IPS-15b (cell line): ENCODE data around the gene GSK3B.

Source experiments
- H3K27me3 ChIP-seq: one replicate; pipeline ENCODE4 v1.6.1; 2013; ENCODE audit warnings: low read length; ENCODE audit not compliant: control insufficient read depth, insufficient read depth
- H3K36me3 ChIP-seq: one replicate; pipeline ENCODE4 v1.6.1; 2013; ENCODE audit warnings: low read length; ENCODE audit not compliant: control insufficient read depth, insufficient read depth
- H3K4me1 ChIP-seq: one replicate; pipeline ENCODE4 v1.6.1; 2013; ENCODE audit warnings: mild to moderate bottlenecking, low read length; ENCODE audit not compliant: control insufficient read depth, insufficient read depth
- H3K4me3 ChIP-seq: one replicate; pipeline ENCODE4 v1.5.1; 2013; ENCODE audit warnings: low read depth, low read length
- H3K9ac ChIP-seq: one replicate; pipeline ENCODE4 v1.6.1; 2013; ENCODE audit warnings: low read depth, mild to moderate bottlenecking, low read length
- H3K9me3 ChIP-seq: one replicate; pipeline ENCODE4 v1.6.1; 2013; ENCODE audit warnings: mild to moderate bottlenecking, low read length; ENCODE audit not compliant: control insufficient read depth, insufficient read depth

Gene GSK3B

GRCh38 chr3:119856695-119857094 lies 237.6 kb downstream of the GSK3B start:
- Histone ChIP-seq H3K9me3 (no peaks in the 10 kb centered on the region), H3K4me1 (no peaks in the 10 kb centered on the region), H3K9ac (no peak overlapping the region), H3K27me3 (no peaks in the 10 kb centered on the region), H3K4me3 (no peak overlapping the region), H3K36me3 (peaks cover 4% of the 10 kb centered on the region)

- H3K9me3 ChIP-seq, result no peaks in the 10 kb centered on the region
- no peaks in the 10 kb centered on the region for H3K4me1 ChIP-seq
- no peaks in the 10 kb centered on the region for H3K27me3 ChIP-seq
- no peak overlapping the region for H3K9ac ChIP-seq
- no peak overlapping the region for H3K4me3 ChIP-seq
- H3K36me3 ChIP-seq, result no peaks in the 10 kb centered on the region
These were observed 245.1 kb downstream of the GSK3B start for GRCh38 chr3:119849126-119849525.

GRCh38 chr3:119841808-119842471 lies 252.3 kb downstream of the GSK3B start:
- H3K9ac ChIP-seq, result no peak overlapping the region
- H3K9me3 ChIP-seq, result no peaks in the 10 kb centered on the region
- H3K4me1 ChIP-seq, result no peaks in the 10 kb centered on the region
- H3K36me3 ChIP-seq, result no peaks in the 10 kb centered on the region
- no peaks in the 10 kb centered on the region for H3K27me3 ChIP-seq
- no peak overlapping the region for H3K4me3 ChIP-seq

- Histone ChIP-seq H3K4me1 (no peaks in the 10 kb centered on the region), H3K4me3 (no peak overlapping the region), H3K36me3 (no peaks in the 10 kb centered on the region), H3K9me3 (no peaks in the 10 kb centered on the region), H3K27me3 (no peaks in the 10 kb centered on the region), H3K9ac (no peak overlapping the region)
These were observed 258.7 kb downstream of the GSK3B start for GRCh38 chr3:119835556-119835955.

GRCh38 chr3:119834754-119835370 lies 259.4 kb downstream of the GSK3B start:
- H3K9me3 ChIP-seq, result no peaks in the 10 kb centered on the region

GRCh38 chr3:119831941-119832371 lies 262.3 kb downstream of the GSK3B start:
- H3K36me3 ChIP-seq, result no peaks in the 10 kb centered on the region
- H3K9ac ChIP-seq, result no peak overlapping the region
- no peaks in the 10 kb centered on the region for H3K27me3 ChIP-seq
- H3K4me3 ChIP-seq, result no peak overlapping the region
- H3K9me3 ChIP-seq, result no peaks in the 10 kb centered on the region
- peaks cover 11% of the 10 kb centered on the region for H3K4me1 ChIP-seq

More at GRCh38 chr3:119834754-119835370, 259.4 kb downstream of the GSK3B start:
- no peaks in the 10 kb centered on the region for H3K27me3 ChIP-seq
- H3K4me3 ChIP-seq, result no peak overlapping the region
- no peak overlapping the region for H3K9ac ChIP-seq
- no peaks in the 10 kb centered on the region for H3K36me3 ChIP-seq
- H3K4me1 ChIP-seq, result no peaks in the 10 kb centered on the region

- H3K27me3 ChIP-seq, result no peaks in the 10 kb centered on the region
These were observed 263.2 kb downstream of the GSK3B start for GRCh38 chr3:119831022-119831421.

GRCh38 chr3:119829420-119829819 lies 264.8 kb downstream of the GSK3B start:
- Histone ChIP-seq H3K9ac (no peak overlapping the region), H3K27me3 (no peaks in the 10 kb centered on the region), H3K36me3 (no peaks in the 10 kb centered on the region), H3K4me3 (no peak overlapping the region), H3K4me1 (peaks cover 14% of the 10 kb centered on the region), H3K9me3 (no peaks in the 10 kb centered on the region)

More at GRCh38 chr3:119831022-119831421, 263.2 kb downstream of the GSK3B start:
- no peak overlapping the region for H3K4me3 ChIP-seq
- no peaks in the 10 kb centered on the region for H3K36me3 ChIP-seq
- H3K9ac ChIP-seq, result no peak overlapping the region
- no peaks in the 10 kb centered on the region for H3K9me3 ChIP-seq
- peaks cover 11% of the 10 kb centered on the region for H3K4me1 ChIP-seq

- peaks cover 14% of the 10 kb centered on the region for H3K4me1 ChIP-seq
- H3K9me3 ChIP-seq, result no peaks in the 10 kb centered on the region
- no peak overlapping the region for H3K9ac ChIP-seq
These were observed 267.3 kb downstream of the GSK3B start for GRCh38 chr3:119826711-119827608.

GRCh38 chr3:119825820-119826219 lies 268.4 kb downstream of the GSK3B start:
- no peaks in the 10 kb centered on the region for H3K36me3 ChIP-seq
- no peak overlapping the region for H3K4me3 ChIP-seq

More at GRCh38 chr3:119826711-119827608, 267.3 kb downstream of the GSK3B start:
- Histone ChIP-seq H3K4me3 (no peak overlapping the region), H3K27me3 (no peaks in the 10 kb centered on the region), H3K36me3 (no peaks in the 10 kb centered on the region)

GRCh38 chr3:119819806-119820205 lies 274.4 kb downstream of the GSK3B start:
- H3K9ac ChIP-seq, result no peak overlapping the region
- no peaks in the 10 kb centered on the region for H3K4me1 ChIP-seq
- no peaks in the 10 kb centered on the region for H3K27me3 ChIP-seq
- no peaks in the 10 kb centered on the region for H3K36me3 ChIP-seq
- H3K4me3 ChIP-seq, result no peak overlapping the region
- no peaks in the 10 kb centered on the region for H3K9me3 ChIP-seq

More at GRCh38 chr3:119825820-119826219, 268.4 kb downstream of the GSK3B start:
- Histone ChIP-seq H3K4me1 (peaks cover 14% of the 10 kb centered on the region), H3K27me3 (no peaks in the 10 kb centered on the region), H3K9me3 (no peaks in the 10 kb centered on the region), H3K9ac (no peak overlapping the region)
